ENCODE measurements around the gene SFXN5. TPM values are rescaled to one million over a fixed set of nuclear protein-coding genes. Genes with fewer than 3 reads are reported as not detected.
A peak's percentile ranks its signal among the peaks of the same experiment; 100 is the strongest.

Gene SFXN5
- total RNA-seq, 4 donors from 2014 or later: 22.9 to 55.4 (median 41.2) TPM

GRCh38 chr2:73032702-73033097, 38.8 kb downstream of the SFXN5 start:
- H3K27ac ChIP-seq: peak overlapping the region in 3 of 4 donors; percentile 20 to 93 (median 60)
- peaks cover 0 to 9% (median 0%) of the 10 kb centered on the region in 3 donors for H3K36me3 ChIP-seq
- TF ChIP-seq CTCF (IDR thresholded peaks at IDR 0.05) (no peak), POLR2A (IDR thresholded peaks at IDR 0.05) (no peak)
- no peak overlapping the region for H3K4me3 ChIP-seq
- no peaks in the 10 kb centered on the region for H3K9me3 ChIP-seq
- no peaks in the 10 kb centered on the region for H3K27me3 ChIP-seq
- no peak for DNase-seq
- no peaks in the 10 kb centered on the region for H3K4me1 ChIP-seq

DNA sequence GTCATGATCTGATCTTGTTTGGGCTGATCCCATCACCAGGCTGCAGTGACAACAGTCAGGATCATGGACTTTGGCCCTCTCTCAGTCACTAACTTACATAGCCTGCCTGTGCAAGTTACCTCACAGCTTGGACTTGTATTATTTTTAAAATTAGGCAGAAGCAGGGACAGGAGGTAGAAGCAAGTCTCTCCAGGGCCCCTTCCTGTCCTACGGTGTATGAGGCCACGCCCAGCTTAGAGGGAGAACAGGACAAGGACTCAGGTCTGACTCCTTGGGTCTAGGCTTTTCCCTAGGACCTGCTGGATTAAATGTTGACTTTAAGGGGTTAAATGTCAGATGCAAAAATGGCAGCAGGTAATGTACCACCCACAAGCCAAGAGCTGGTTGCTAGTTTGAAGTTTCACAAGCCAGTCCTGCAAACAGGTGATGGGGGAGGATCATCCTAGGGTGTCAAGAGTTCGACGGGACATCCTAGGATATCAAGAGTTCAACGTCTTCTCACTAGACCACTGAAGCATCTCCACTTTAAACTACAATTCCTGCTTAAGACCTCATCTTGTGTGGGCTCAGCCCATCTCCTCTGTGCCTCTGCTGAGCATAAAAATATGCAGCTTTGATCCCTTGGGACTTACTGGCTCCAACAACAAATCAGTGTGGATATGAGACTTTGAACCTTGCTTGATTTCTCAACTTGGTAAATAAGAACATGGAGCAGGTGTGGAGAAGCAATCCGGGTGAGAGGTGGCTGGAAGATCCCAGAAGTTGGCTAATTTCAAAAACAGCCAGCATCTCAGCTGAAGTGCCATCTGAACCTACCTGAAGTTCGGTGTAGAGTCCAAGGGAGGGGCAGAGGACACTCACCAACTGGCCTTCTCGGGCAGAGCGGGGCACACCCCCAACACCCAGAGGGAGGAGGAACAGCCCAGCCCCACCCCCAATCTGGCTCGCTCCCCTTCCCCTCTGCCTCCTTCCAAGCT, 39.5 kb downstream of the SFXN5 start:
- no peak for TF ChIP-seq CTCF (IDR thresholded peaks at IDR 0.05)
- no peak for TF ChIP-seq POLR2A (IDR thresholded peaks at IDR 0.05)
- H3K36me3 ChIP-seq: peaks cover 0 to 12% (median 0%) of the 10 kb centered on the region in 3 donors
- H3K27me3 ChIP-seq: no peaks in the 10 kb centered on the region
- peak in 2 of 3 donors; percentile 71 to 76 for DNase-seq
- H3K9me3 ChIP-seq: no peaks in the 10 kb centered on the region
- peak overlapping the region in 3 of 4 donors; percentile 20 to 93 (median 60) for H3K27ac ChIP-seq
- no peak overlapping the region for H3K4me3 ChIP-seq
- no peaks in the 10 kb centered on the region for H3K4me1 ChIP-seq

DNA sequence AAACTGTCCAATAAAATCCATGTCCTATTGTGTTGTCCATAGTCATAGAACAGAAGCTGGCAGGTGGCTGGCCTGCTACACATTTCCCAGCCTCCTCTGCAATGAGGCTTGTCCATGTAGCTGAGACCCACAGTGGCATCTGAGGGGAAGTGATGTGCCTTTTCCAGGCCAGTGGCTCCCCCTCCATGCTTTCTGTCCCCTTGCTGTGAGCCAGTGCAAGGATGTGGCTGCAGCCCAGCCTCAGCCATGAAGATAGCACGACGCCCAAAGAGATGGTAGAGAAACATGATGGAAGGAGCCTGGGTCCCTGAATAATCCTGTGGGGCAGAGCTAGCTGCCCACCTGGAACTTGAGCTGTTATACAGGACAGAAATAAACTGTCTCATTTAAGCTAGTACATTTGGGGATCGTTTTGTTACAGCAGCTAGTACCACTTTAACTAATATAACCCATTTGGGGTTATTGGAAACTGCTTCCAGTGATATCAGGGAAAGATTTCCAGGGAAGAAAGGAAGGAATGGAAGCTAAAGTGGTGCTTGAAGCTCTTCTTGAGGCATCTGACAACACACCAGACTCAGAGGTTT, 40.3 kb downstream of the SFXN5 start:
- H3K9me3 ChIP-seq: no peaks in the 10 kb centered on the region
- no peak for DNase-seq
- H3K27me3 ChIP-seq: no peaks in the 10 kb centered on the region
- H3K4me3 ChIP-seq: no peak overlapping the region
- H3K27ac ChIP-seq: peak overlapping the region in 1 of 4 donors; percentile 93
- no peak for TF ChIP-seq CTCF (IDR thresholded peaks at IDR 0.05)
- no peak for TF ChIP-seq POLR2A (IDR thresholded peaks at IDR 0.05)
- H3K36me3 ChIP-seq: peaks cover 0 to 12% (median 0%) of the 10 kb centered on the region in 3 donors
- no peaks in the 10 kb centered on the region for H3K4me1 ChIP-seq

- DNase-seq: no peak
- TF ChIP-seq POLR2A (IDR thresholded peaks at IDR 0.05) (no peak), CTCF (IDR thresholded peaks at IDR 0.05) (no peak)
- H3K9me3 ChIP-seq: no peaks in the 10 kb centered on the region
These were observed 42.7 kb downstream of the SFXN5 start for GRCh38 chr2:73028841-73029240.

DNA sequence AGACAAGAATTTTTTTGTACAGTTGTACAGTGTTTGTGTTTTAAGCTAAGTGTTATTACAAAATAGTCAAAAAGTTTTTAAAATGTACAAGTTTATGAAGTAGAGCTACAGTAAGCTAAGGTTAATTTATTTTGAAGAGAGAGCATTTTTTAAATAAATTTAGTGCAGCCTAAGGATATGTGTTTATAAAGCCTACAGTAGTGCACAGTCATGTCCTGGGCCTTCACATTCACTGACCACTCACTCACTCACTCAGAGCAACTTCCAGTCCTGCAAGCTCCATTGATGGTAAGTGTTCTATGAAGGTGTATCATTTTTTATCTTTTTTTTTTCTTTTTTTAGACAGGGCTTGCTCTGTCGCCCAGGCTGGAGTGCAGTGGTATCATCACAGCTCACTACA, 44.2 kb downstream of the SFXN5 start:
- Histone ChIP-seq H3K4me3 (no peak overlapping the region), H3K27me3 (no peaks in the 10 kb centered on the region), H3K27ac (no peak overlapping the region), H3K36me3 (peaks cover 0 to 12% (median 0%) of the 10 kb centered on the region in 3 donors), H3K4me1 (no peaks in the 10 kb centered on the region), H3K9me3 (no peaks in the 10 kb centered on the region)
- TF ChIP-seq CTCF (IDR thresholded peaks at IDR 0.05) (no peak), POLR2A (IDR thresholded peaks at IDR 0.05) (no peak)
- DNase-seq: no peak

More at GRCh38 chr2:73028841-73029240, 42.7 kb downstream of the SFXN5 start:
- Histone ChIP-seq H3K27ac (no peak overlapping the region), H3K27me3 (no peaks in the 10 kb centered on the region), H3K4me1 (no peaks in the 10 kb centered on the region), H3K36me3 (peaks cover 0 to 12% (median 0%) of the 10 kb centered on the region in 3 donors), H3K4me3 (no peak overlapping the region)

Data from Peyer's patch (tissue), 4 donors.